Fibroblast of lung (primary cell): ENCODE data around the gene GPR173. TPM values are rescaled to one million over a fixed set of nuclear protein-coding genes. Genes with fewer than 3 reads are reported as not detected.

Experiments used
- DNase-seq, 2 donors: peaks; one replicate each; pipeline versions ENCODE4 v3.0.0 to v3.0.0-alpha.2; 2010; ENCODE audit warnings: low read depth in 2 of 2
- H2AFZ ChIP-seq: 2 replicates; pipeline ENCODE4 v1.5.1; 2012; ENCODE audit warnings: low read length, control low read depth, inconsistent platforms
- H3K27ac ChIP-seq: 2 replicates; pipeline ENCODE4 v1.5.1; 2011; ENCODE audit warnings: low read length, control low read depth; ENCODE audit not compliant: insufficient read depth
- H3K27me3 ChIP-seq: 2 replicates; pipeline ENCODE4 v1.5.1; 2011; ENCODE audit warnings: mild to moderate bottlenecking, low read length; ENCODE audit not compliant: control insufficient read depth, insufficient read depth
- H3K36me3 ChIP-seq: 2 replicates; pipeline ENCODE4 v1.5.1; 2011; ENCODE audit warnings: low read length; ENCODE audit not compliant: control insufficient read depth, insufficient read depth
- H3K4me1 ChIP-seq: 2 replicates; pipeline ENCODE4 v1.5.1; 2011; ENCODE audit warnings: low read length; ENCODE audit not compliant: control insufficient read depth, insufficient read depth; ENCODE audit errors: extremely low read depth
- H3K4me2 ChIP-seq: 2 replicates; pipeline ENCODE4 v1.5.1; 2011; ENCODE audit warnings: low read length, control low read depth; ENCODE audit not compliant: insufficient read depth; ENCODE audit errors: extremely low read depth
- H3K4me3 ChIP-seq, 4 experiments: fragments of 200-600 bp in 1 of 4; sonication (generic) in 1 of 4; replicated peaks in 1 of 4; 2 replicates each; pipeline ENCODE4 v1.5.1; 2011 to 2016; ENCODE audit warnings: low read length in 4 of 4, low read depth in 3 of 4, mild to moderate bottlenecking in 3 of 4, control low read depth in 2 of 4, inconsistent platforms in 1 of 4, mixed read lengths in 1 of 4; ENCODE audit not compliant: insufficient read depth in 1 of 4; ENCODE audit errors: control extremely low read depth in 1 of 4
- H3K79me2 ChIP-seq: 2 replicates; pipeline ENCODE4 v1.5.1; 2012; ENCODE audit warnings: mild to moderate bottlenecking, low read length, inconsistent platforms; ENCODE audit not compliant: control insufficient read depth, insufficient read depth
- H3K9ac ChIP-seq: 2 replicates; pipeline ENCODE4 v1.5.1; 2011; ENCODE audit warnings: mild to moderate bottlenecking, low read length, control low read depth; ENCODE audit not compliant: insufficient read depth
- H3K9me3 ChIP-seq: 2 replicates; pipeline ENCODE4 v1.5.1; 2012; ENCODE audit warnings: low read depth, low read length; ENCODE audit not compliant: control insufficient read depth, insufficient read depth
- H4K20me1 ChIP-seq: 2 replicates; pipeline ENCODE4 v1.5.1; 2011; ENCODE audit warnings: low read length; ENCODE audit not compliant: control insufficient read depth, insufficient read depth; ENCODE audit errors: extremely low read depth
- EZH2 ChIP-seq: IDR thresholded peaks from 2 replicates; pipeline ENCODE4 v1.5.1; 2012; ENCODE audit warnings: low read length, control low read depth, mild to moderate bottlenecking; ENCODE audit errors: missing control alignments
- polyA plus RNA-seq, 2 donors: library from polyadenylated mRNA; depleted of rRNA in 1 of 2; stranded (reverse) in 1 of 2; unstranded in 1 of 2; fragments of >200 nt; gene quantifications; 2 replicates each; pipeline ENCODE4 v1.2.1, GENCODE V29; 2011 to 2012; ENCODE audit warnings: missing spikeins in 1 of 2
- total RNA-seq: library from RNA; depleted of rRNA; stranded (reverse); fragments of >200 nt; gene quantifications from 2 replicates; pipeline ENCODE4 v1.2.1, GENCODE V29; 2014
- TF ChIP-seq, protein P1 (sequence below), 2 donors: IDR thresholded peaks in 1 of 2; conservative IDR thresholded peaks in 1 of 2; 1 replicate in 1 of 2; 2 replicates in 1 of 2; pipeline ENCODE4 v1.5.1; 2011 to 2012; ENCODE audit warnings: low read length in 2 of 2, control low read depth in 1 of 2, inconsistent platforms in 1 of 2, low read depth in 1 of 2, mild to moderate bottlenecking in 1 of 2

GPR173 gene
- total and polyA plus RNA-seq, 2 donors (not counting 1 experiment from before 2014, with no cell fraction given), result 3.9 to 5.6 TPM

DNA sequence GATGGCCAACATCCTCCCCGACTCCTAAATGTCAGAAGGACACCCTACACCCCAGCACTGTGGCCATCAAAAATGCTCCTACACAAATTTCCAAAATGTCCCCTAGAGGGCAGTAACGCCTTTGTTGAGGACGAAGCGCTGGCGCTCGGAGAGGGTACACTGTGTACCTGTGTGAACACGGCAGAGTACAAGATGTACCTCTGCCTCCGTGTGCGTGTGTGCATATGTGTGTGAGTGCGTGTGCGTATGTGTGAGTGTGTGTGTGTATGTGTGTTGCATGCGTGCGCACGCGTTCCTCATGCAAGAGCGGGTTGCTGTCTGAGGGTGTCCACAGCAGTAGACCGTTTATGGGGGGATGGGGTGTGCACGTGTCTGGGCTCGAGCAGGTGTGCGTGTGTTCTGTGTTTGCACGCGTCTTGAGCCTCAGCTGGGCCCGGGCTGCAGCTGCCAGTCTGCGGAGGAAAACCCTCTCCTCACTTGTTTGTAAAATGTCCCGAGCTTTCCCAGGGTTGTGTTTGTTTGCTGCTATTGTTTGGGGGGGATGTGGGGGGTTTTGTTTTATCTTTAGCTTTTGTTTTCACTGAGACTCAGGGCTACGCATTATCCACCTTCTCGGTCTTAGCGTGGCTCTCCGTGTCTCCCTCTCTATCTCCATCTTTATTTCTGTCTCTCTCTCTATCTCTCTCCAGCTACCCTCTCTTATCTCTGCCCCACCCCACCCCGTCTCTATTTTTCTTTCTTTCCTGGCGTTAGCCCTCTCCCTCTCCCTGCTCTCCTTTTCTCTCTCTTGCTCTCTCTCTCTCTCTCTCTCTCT lies 23.2 kb downstream of the GPR173 start:
- no peak overlapping the region for H3K27ac ChIP-seq
- peaks cover 3% of the 10 kb centered on the region for H3K36me3 ChIP-seq
- peak; percentile 41 to 63 for DNase-seq
- TF ChIP-seq, protein P1, sequence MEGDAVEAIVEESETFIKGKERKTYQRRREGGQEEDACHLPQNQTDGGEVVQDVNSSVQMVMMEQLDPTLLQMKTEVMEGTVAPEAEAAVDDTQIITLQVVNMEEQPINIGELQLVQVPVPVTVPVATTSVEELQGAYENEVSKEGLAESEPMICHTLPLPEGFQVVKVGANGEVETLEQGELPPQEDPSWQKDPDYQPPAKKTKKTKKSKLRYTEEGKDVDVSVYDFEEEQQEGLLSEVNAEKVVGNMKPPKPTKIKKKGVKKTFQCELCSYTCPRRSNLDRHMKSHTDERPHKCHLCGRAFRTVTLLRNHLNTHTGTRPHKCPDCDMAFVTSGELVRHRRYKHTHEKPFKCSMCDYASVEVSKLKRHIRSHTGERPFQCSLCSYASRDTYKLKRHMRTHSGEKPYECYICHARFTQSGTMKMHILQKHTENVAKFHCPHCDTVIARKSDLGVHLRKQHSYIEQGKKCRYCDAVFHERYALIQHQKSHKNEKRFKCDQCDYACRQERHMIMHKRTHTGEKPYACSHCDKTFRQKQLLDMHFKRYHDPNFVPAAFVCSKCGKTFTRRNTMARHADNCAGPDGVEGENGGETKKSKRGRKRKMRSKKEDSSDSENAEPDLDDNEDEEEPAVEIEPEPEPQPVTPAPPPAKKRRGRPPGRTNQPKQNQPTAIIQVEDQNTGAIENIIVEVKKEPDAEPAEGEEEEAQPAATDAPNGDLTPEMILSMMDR (conservative IDR thresholded peaks at IDR 0.05 in 1 of 2, IDR thresholded peaks at IDR 0.05 in 1 of 2; ENCODE audit: low read depth in 1 of 2, low read length in 2 of 2), result peak; percentile 48 to 58
- TF ChIP-seq EZH2, result no peak
- H2AFZ ChIP-seq, result peak overlapping the region; percentile 53
- H3K4me2 ChIP-seq, result peak overlapping the region; percentile 68
- H3K4me3 ChIP-seq, result peak overlapping the region in 3 of 4 experiments; percentile 29 to 39 (median 34)
- no peaks in the 10 kb centered on the region for H3K79me2 ChIP-seq
- H3K9ac ChIP-seq, result no peak overlapping the region
- no peaks in the 10 kb centered on the region for H3K9me3 ChIP-seq
- H4K20me1 ChIP-seq, result no peaks in the 10 kb centered on the region
- H3K4me1 ChIP-seq, result peaks cover 3% of the 10 kb centered on the region
- no peaks in the 10 kb centered on the region for H3K27me3 ChIP-seq

- Histone ChIP-seq H3K4me2 (peak overlapping the region; percentile 44), H3K9ac (no peak overlapping the region), H3K4me3 (no peak overlapping the region), H3K9me3 (no peaks in the 10 kb centered on the region), H2AFZ (no peak overlapping the region), H3K79me2 (no peaks in the 10 kb centered on the region), H3K36me3 (peaks cover 3% of the 10 kb centered on the region), H3K27ac (no peak overlapping the region), H3K4me1 (peaks cover 3% of the 10 kb centered on the region), H3K27me3 (no peaks in the 10 kb centered on the region), H4K20me1 (no peaks in the 10 kb centered on the region)
- no peak for TF ChIP-seq EZH2
- TF ChIP-seq, protein P1 (conservative IDR thresholded peaks at IDR 0.05 in 1 of 2, IDR thresholded peaks at IDR 0.05 in 1 of 2; ENCODE audit: low read depth in 1 of 2, low read length in 2 of 2), result no peak
- DNase-seq, result no peak
Observed at GRCh38 chrX:53072418-53073114, 24.0 kb downstream of the GPR173 start.

DNA sequence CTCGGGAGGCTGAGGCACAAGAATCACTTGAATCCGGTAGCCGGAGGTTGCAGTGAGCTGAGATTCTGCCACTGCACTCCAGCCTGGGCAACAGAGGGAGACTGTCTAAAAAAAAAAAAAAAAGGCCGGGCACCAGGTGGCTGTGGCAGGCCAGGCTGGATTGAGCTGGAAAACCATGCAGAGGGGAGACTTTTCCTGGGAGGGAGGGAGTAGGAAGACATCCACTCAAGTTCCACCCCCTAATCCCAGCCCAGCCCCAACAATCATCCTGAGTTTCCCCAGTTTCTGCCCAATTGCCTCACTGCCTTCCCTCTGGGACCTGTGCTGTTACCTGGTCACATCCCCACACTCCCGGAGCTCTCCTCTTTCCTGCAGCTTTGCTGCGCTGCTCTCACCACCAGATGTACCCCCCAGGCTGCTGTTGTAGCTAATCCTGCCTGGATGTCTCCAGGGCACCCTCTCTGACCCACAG lies 24.6 kb downstream of the GPR173 start:
- no peak overlapping the region for H3K27ac ChIP-seq
- peaks cover 3% of the 10 kb centered on the region for H3K36me3 ChIP-seq
- DNase-seq, result no peak
- H3K4me1 ChIP-seq, result peaks cover 3% of the 10 kb centered on the region
- H3K9ac ChIP-seq, result no peak overlapping the region
- no peaks in the 10 kb centered on the region for H4K20me1 ChIP-seq
- no peaks in the 10 kb centered on the region for H3K9me3 ChIP-seq
- no peaks in the 10 kb centered on the region for H3K79me2 ChIP-seq
- H3K27me3 ChIP-seq, result no peaks in the 10 kb centered on the region
- H3K4me3 ChIP-seq, result no peak overlapping the region
- TF ChIP-seq EZH2, result no peak
- TF ChIP-seq, protein P1 (conservative IDR thresholded peaks at IDR 0.05 in 1 of 2, IDR thresholded peaks at IDR 0.05 in 1 of 2; ENCODE audit: low read depth in 1 of 2, low read length in 2 of 2), result no peak
- H3K4me2 ChIP-seq, result no peak overlapping the region
- no peak overlapping the region for H2AFZ ChIP-seq
